DND-41 (cell line): ENCODE results near the gene MBD2.

Source experiments
- ATAC-seq: fragments of 200-7000 bp; cut with Tn5 transposase; 3 replicates; pipeline ENCODE4 v1.9.1; 2021; ENCODE audit warnings: low read depth; ENCODE audit not compliant: insufficient read depth
- DNase-seq: peaks from one replicate; pipeline ENCODE4 v3.0.0-alpha.2; 2020
- H2AFZ ChIP-seq: 2 replicates; pipeline ENCODE4 v1.6.0; 2012; ENCODE audit warnings: low read depth, low read length
- H3K27ac ChIP-seq: 2 replicates; pipeline ENCODE4 v1.5.1; 2012; ENCODE audit warnings: low read length, inconsistent platforms
- H3K27me3 ChIP-seq: fragments of 200-600 bp; sonication (generic); 2 replicates; pipeline ENCODE4 v1.6.0; 2012; ENCODE audit warnings: low read length, mild to moderate bottlenecking, inconsistent platforms; ENCODE audit not compliant: insufficient read depth, poor library complexity
- H3K36me3 ChIP-seq: 2 replicates; pipeline ENCODE4 v1.5.1; 2012; ENCODE audit warnings: low read length, inconsistent platforms; ENCODE audit not compliant: insufficient read depth
- H3K4me1 ChIP-seq: 2 replicates; pipeline ENCODE4 v1.5.1; 2012; ENCODE audit warnings: mild to moderate bottlenecking, low read length; ENCODE audit not compliant: insufficient read depth
- H3K4me2 ChIP-seq: 2 replicates; pipeline ENCODE4 v1.6.0; 2012; ENCODE audit warnings: mild to moderate bottlenecking, moderate library complexity, low read length, inconsistent platforms; ENCODE audit not compliant: insufficient read depth
- H3K4me3 ChIP-seq, 2 experiments: fragments of 200-600 bp in 1 of 2; shearing (Covaris generic) in 1 of 2; 2 replicates each; pipeline ENCODE4 v1.5.1; 2012 to 2016; ENCODE audit warnings: inconsistent platforms in 2 of 2, low read length in 2 of 2, mild to moderate bottlenecking in 2 of 2, low read depth in 1 of 2, moderate library complexity in 1 of 2
- H3K79me2 ChIP-seq: 2 replicates; pipeline ENCODE4 v1.6.0; 2012; ENCODE audit warnings: low read length, inconsistent platforms; ENCODE audit not compliant: insufficient read depth
- H3K9ac ChIP-seq: 2 replicates; pipeline ENCODE4 v1.6.0; 2012; ENCODE audit warnings: low read depth, mild to moderate bottlenecking, inconsistent platforms, low read length, moderate library complexity
- H3K9me3 ChIP-seq: 2 replicates; pipeline ENCODE4 v1.5.1; 2012; ENCODE audit warnings: low read length, moderate library complexity, mild to moderate bottlenecking, inconsistent platforms; ENCODE audit not compliant: insufficient read depth, severe bottlenecking
- H4K20me1 ChIP-seq: 2 replicates; pipeline ENCODE4 v1.6.0; 2012; ENCODE audit warnings: low read length; ENCODE audit not compliant: insufficient read depth
- CTCF ChIP-seq: IDR thresholded peaks from 2 replicates; pipeline ENCODE4 v1.5.1; 2012; ENCODE audit warnings: borderline replicate concordance, low read length, moderate library complexity, mild to moderate bottlenecking; ENCODE audit not compliant: poor library complexity, severe bottlenecking; ENCODE audit errors: extremely low read depth
- EZH2 ChIP-seq: IDR thresholded peaks from 3 replicates; pipeline ENCODE4 v1.6.1; 2012; ENCODE audit warnings: borderline replicate concordance, low read depth, mild to moderate bottlenecking, moderate library complexity, low read length, inconsistent platforms; ENCODE audit not compliant: severe bottlenecking

Gene MBD2

GRCh38 chr18:54233747-54234146 is 9.3 kb upstream of the MBD2 start:
- TF ChIP-seq EZH2 (no peak), CTCF (no peak)
- no peak overlapping the region for H3K9ac ChIP-seq

GRCh38 chr18:54233228-54233625 is 8.8 kb upstream of the MBD2 start:
- ATAC-seq (no peak), DNase-seq (no peak)
- TF ChIP-seq CTCF (no peak), EZH2 (no peak)
- Histone ChIP-seq H3K9ac (no peak overlapping the region), H3K4me1 (no peaks in the 10 kb centered on the region), H2AFZ (no peak overlapping the region), H3K9me3 (no peaks in the 10 kb centered on the region), H3K4me2 (no peak overlapping the region), H4K20me1 (no peaks in the 10 kb centered on the region), H3K79me2 (no peaks in the 10 kb centered on the region), H3K36me3 (no peaks in the 10 kb centered on the region), H3K27ac (no peak overlapping the region), H3K27me3 (peaks cover 10% of the 10 kb centered on the region), H3K4me3 (no peak overlapping the region)

More at GRCh38 chr18:54233747-54234146, 9.3 kb upstream of the MBD2 start:
- Histone ChIP-seq H2AFZ (no peak overlapping the region), H3K9me3 (no peaks in the 10 kb centered on the region), H3K4me1 (no peaks in the 10 kb centered on the region), H3K4me2 (no peak overlapping the region), H3K4me3 (no peak overlapping the region), H3K36me3 (no peaks in the 10 kb centered on the region), H3K79me2 (no peaks in the 10 kb centered on the region), H3K27me3 (peaks cover 14% of the 10 kb centered on the region), H4K20me1 (no peaks in the 10 kb centered on the region), H3K27ac (no peak overlapping the region)
- ATAC-seq, result no peak
- DNase-seq, result no peak

- TF ChIP-seq CTCF, result no peak
- no peak for TF ChIP-seq EZH2
- Histone ChIP-seq H3K36me3 (no peaks in the 10 kb centered on the region), H3K79me2 (no peaks in the 10 kb centered on the region), H4K20me1 (no peaks in the 10 kb centered on the region), H3K27me3 (peaks cover 7% of the 10 kb centered on the region), H2AFZ (no peak overlapping the region), H3K4me1 (no peaks in the 10 kb centered on the region), H3K4me2 (no peak overlapping the region), H3K9me3 (no peaks in the 10 kb centered on the region), H3K4me3 (no peak overlapping the region), H3K9ac (no peak overlapping the region), H3K27ac (no peak overlapping the region)
- ATAC-seq (no peak), DNase-seq (no peak)
These were observed 8.2 kb upstream of the MBD2 start for GRCh38 chr18:54232485-54233227.
